A673 (cell line): ENCODE results near the gene DPP7. TPM values are rescaled to one million over a fixed set of nuclear protein-coding genes. Genes with fewer than 3 reads are reported as not detected.

ENCODE experiments used
- BruUV-seq: library from RNA; stranded (reverse); fragments of 400-500 nt; replicated peaks from 2 replicates; lab custom pipeline; 2021; lab: Mats Ljungman, UMichigan
- CTCF ChIA-PET: fragments of 300-600 bp; sonication (Branson Sonifier 250); formaldehyde crosslinking; loops from one replicate; lab custom pipeline; 2022; ENCODE audit warnings: antibody characterized with exemption; lab: Charles Lee
- POLR2A ChIA-PET: fragments of 300-600 bp; sonication (Branson Sonifier 250); formaldehyde crosslinking; loops from one replicate; lab custom pipeline; 2022; ENCODE audit warnings: antibody characterized with exemption; ENCODE audit not compliant: low non-redundant PET; lab: Charles Lee
- DNase-seq: peaks from one replicate; pipeline ENCODE4 v3.0.0-alpha.2; 2015; ENCODE audit warnings: low spot score
- H3K27ac ChIP-seq: fragments of 200-600 bp; sonication (generic); 2 replicates; pipeline ENCODE4 v1.5.1; 2016; ENCODE audit warnings: mixed run types, low read depth, mild to moderate bottlenecking, mixed read lengths, antibody characterized with exemption, low read length; ENCODE audit not compliant: poor library complexity, severe bottlenecking
- H3K27me3 ChIP-seq: fragments of 200-600 bp; sonication (generic); replicated peaks from 2 replicates; pipeline ENCODE4 v1.6.1; 2017; ENCODE audit warnings: mixed run types, low read depth, mild to moderate bottlenecking, mixed read lengths, antibody characterized with exemption, low read length; ENCODE audit not compliant: insufficient read depth, poor library complexity
- H3K36me3 ChIP-seq: fragments of 200-600 bp; sonication (generic); 2 replicates; pipeline ENCODE4 v1.6.1; 2016; ENCODE audit warnings: mixed run types, mild to moderate bottlenecking, mixed read lengths, antibody characterized with exemption, low read length; ENCODE audit not compliant: insufficient read depth, poor library complexity, severe bottlenecking
- H3K4me1 ChIP-seq: fragments of 200-600 bp; sonication (generic); 2 replicates; pipeline ENCODE4 v1.6.1; 2017; ENCODE audit warnings: mixed run types, mild to moderate bottlenecking, mixed read lengths, antibody characterized with exemption, low read length; ENCODE audit not compliant: insufficient read depth, poor library complexity, severe bottlenecking
- H3K4me3 ChIP-seq: fragments of 200-600 bp; sonication (generic); 2 replicates; pipeline ENCODE4 v1.5.1; 2016; ENCODE audit warnings: low read depth, mixed run types, mild to moderate bottlenecking, mixed read lengths, low read length; ENCODE audit not compliant: poor library complexity, severe bottlenecking
- H3K9me3 ChIP-seq: fragments of 200-600 bp; sonication (generic); 2 replicates; pipeline ENCODE4 v1.6.1; 2016; ENCODE audit warnings: mixed run types, low read depth, mild to moderate bottlenecking, mixed read lengths, antibody characterized with exemption, low read length; ENCODE audit not compliant: poor library complexity, severe bottlenecking
- CTCF ChIP-seq: fragments of 300-800, 200-600 bp; sonication (generic); conservative IDR thresholded peaks from 2 replicates; pipeline ENCODE4 v1.5.1; 2017; ENCODE audit warnings: low read depth, mild to moderate bottlenecking, antibody characterized with exemption, low read length, moderate library complexity, mixed read lengths
- EZH2 ChIP-seq: fragments of 200-600 bp; sonication (generic); IDR thresholded peaks from 2 replicates; pipeline ENCODE4 v1.6.1; 2017; ENCODE audit warnings: borderline replicate concordance, low read depth, mild to moderate bottlenecking, mixed read lengths, antibody characterized with exemption, low read length; ENCODE audit not compliant: poor library complexity, severe bottlenecking
- intact Hi-C: fragments of 100-400 bp; cut with micrococcal nuclease; formaldehyde crosslinking; loops from one replicate; pipeline ENCODE4 v1.10.0; 2022; ENCODE audit not compliant: unreplicated experiment
- total RNA-seq: library from RNA; stranded (reverse); gene quantifications from 2 replicates; pipeline ENCODE4 v1.2.3, GENCODE V29; 2021

DPP7 gene
- total RNA-seq, 1 experiment from 2014 or later: 120 TPM

GRCh38 chr9:137110147-137110910 is 4.2 kb downstream of the DPP7 start:
- DNase-seq: no peak
- CTCF ChIA-PET: no interaction called here
- H3K4me3 ChIP-seq: no peak overlapping the region

GRCh38 chr9:137109250-137110146 is 5.0 kb downstream of the DPP7 start:
- DNase-seq: no peak
- no TSS peak for BruUV-seq
- H3K27ac ChIP-seq: no peak overlapping the region
- TF ChIP-seq EZH2 (no peak), CTCF (no peak)
- no peaks in the 10 kb centered on the region for H3K27me3 ChIP-seq
- POLR2A ChIA-PET: no interaction called here
- H3K4me3 ChIP-seq: no peak overlapping the region
- peaks cover 36% of the 10 kb centered on the region for H3K36me3 ChIP-seq
- CTCF ChIA-PET: no interaction called here
- H3K9me3 ChIP-seq: no peaks in the 10 kb centered on the region
- intact Hi-C loops: no loop called here
- H3K4me1 ChIP-seq: no peaks in the 10 kb centered on the region

More at GRCh38 chr9:137110147-137110910, 4.2 kb downstream of the DPP7 start:
- Histone ChIP-seq H3K9me3 (no peaks in the 10 kb centered on the region), H3K4me1 (peaks cover 7% of the 10 kb centered on the region), H3K27ac (no peak overlapping the region), H3K36me3 (peaks cover 36% of the 10 kb centered on the region), H3K27me3 (no peaks in the 10 kb centered on the region)
- BruUV-seq: no TSS peak
- no peak for TF ChIP-seq CTCF
- no peak for TF ChIP-seq EZH2
- POLR2A ChIA-PET: no interaction called here
- intact Hi-C loops: no loop called here

- Histone ChIP-seq H3K27me3 (no peaks in the 10 kb centered on the region), H3K27ac (no peak overlapping the region), H3K4me1 (no peaks in the 10 kb centered on the region), H3K9me3 (no peaks in the 10 kb centered on the region), H3K4me3 (no peak overlapping the region), H3K36me3 (peaks cover 42% of the 10 kb centered on the region)
- no peak for TF ChIP-seq CTCF
- TF ChIP-seq EZH2: no peak
- ChIA-PET POLR2A (no interaction called here), CTCF (no interaction called here)
- no peak for DNase-seq
- intact Hi-C loops: no loop called here
- BruUV-seq: no TSS peak
Observed at GRCh38 chr9:137108608-137109249, 5.8 kb downstream of the DPP7 start.
